Caco-2 (cell line): ENCODE data around the gene LY6G6F. TPM values are rescaled to one million over a fixed set of nuclear protein-coding genes. Genes with fewer than 3 reads are reported as not detected.

Experiments
- BruUV-seq: library from RNA; stranded (reverse); fragments of 400-500 nt; replicated peaks from 2 replicates; lab custom pipeline; 2021; lab: Mats Ljungman, UMichigan
- CTCF ChIA-PET: fragments of 300-600 bp; sonication (Branson Sonifier 250); formaldehyde crosslinking; loops from one replicate; lab custom pipeline; 2022; ENCODE audit warnings: antibody characterized with exemption; lab: Charles Lee
- POLR2A ChIA-PET: fragments of 300-600 bp; sonication (Branson Sonifier 250); formaldehyde crosslinking; loops from one replicate; lab custom pipeline; 2022; ENCODE audit warnings: antibody characterized with exemption; lab: Charles Lee
- DNase-seq, 2 experiments: peaks; one replicate each; pipeline versions ENCODE4 v3.0.0 to v3.0.0-alpha.2; 2020 to 2022
- H3K27me3 ChIP-seq: replicated peaks from 2 replicates; pipeline ENCODE4 v1.6.0; 2011; ENCODE audit warnings: low read length; ENCODE audit not compliant: control insufficient read depth, insufficient read depth
- H3K36me3 ChIP-seq: 2 replicates; pipeline ENCODE4 v1.5.1; 2011; ENCODE audit warnings: low read length; ENCODE audit not compliant: control insufficient read depth, insufficient read depth
- H3K4me1 ChIP-seq: fragments of 250-450 bp; sonication (Bioruptor Pico); 2 replicates; pipeline ENCODE4 v1.5.1; 2020; ENCODE audit warnings: mild to moderate bottlenecking
- H3K4me3 ChIP-seq: 2 replicates; pipeline ENCODE4 v1.5.1; 2011; ENCODE audit warnings: low read depth, mild to moderate bottlenecking, control low read depth, low read length
- H3K9me3 ChIP-seq: fragments of 250-450 bp; sonication (Bioruptor Pico); 2 replicates; pipeline ENCODE4 v1.5.1; 2020; ENCODE audit warnings: mild to moderate bottlenecking, moderate library complexity
- H3K27ac Mint-ChIP-seq: one replicate; pipeline ENCODE4 v1.8.0; 2022; ENCODE audit warnings: mixed read lengths; ENCODE audit not compliant: unreplicated experiment
- H3K27me3 Mint-ChIP-seq: one replicate; pipeline ENCODE4 v1.8.0; 2022; ENCODE audit warnings: mixed read lengths; ENCODE audit not compliant: insufficient read depth, unreplicated experiment
- H3K36me3 Mint-ChIP-seq: one replicate; pipeline ENCODE4 v1.8.0; 2022; ENCODE audit warnings: mild to moderate bottlenecking, mixed read lengths; ENCODE audit not compliant: insufficient read depth, unreplicated experiment
- H3K4me1 Mint-ChIP-seq: one replicate; pipeline ENCODE4 v1.8.0; 2022; ENCODE audit warnings: low read depth, mixed read lengths; ENCODE audit not compliant: unreplicated experiment
- H3K4me3 Mint-ChIP-seq: one replicate; pipeline ENCODE4 v1.8.0; 2022; ENCODE audit warnings: mild to moderate bottlenecking, moderate library complexity, mixed read lengths; ENCODE audit not compliant: unreplicated experiment
- H3K9me3 Mint-ChIP-seq: one replicate; pipeline ENCODE4 v1.8.0; 2022; ENCODE audit warnings: mixed read lengths; ENCODE audit not compliant: unreplicated experiment
- CTCF ChIP-seq, 2 experiments: fragments of 200-600 bp in 1 of 2; IDR thresholded peaks; 1 replicate in 1 of 2; 2 replicates in 1 of 2; pipeline versions ENCODE4 v1.5.1 to v1.8.0; 2011 to 2022; ENCODE audit warnings: antibody characterized with exemption in 1 of 2, control low read depth in 1 of 2, inconsistent platforms in 1 of 2, low read depth in 1 of 2, low read length in 1 of 2, mild to moderate bottlenecking in 1 of 2, moderate library complexity in 1 of 2; ENCODE audit not compliant: insufficient read depth in 1 of 2, severe bottlenecking in 1 of 2, unreplicated experiment in 1 of 2
- intact Hi-C: fragments of 100-400 bp; cut with micrococcal nuclease; formaldehyde crosslinking; loops from one replicate; pipeline ENCODE4 v1.10.0; 2022; ENCODE audit not compliant: unreplicated experiment
- total RNA-seq: library from RNA; stranded (reverse); gene quantifications from 2 replicates; pipeline ENCODE4 v1.2.3, GENCODE V29; 2022

The LY6G6F gene
- total RNA-seq, 1 experiment from 2014 or later: not detected

GRCh38 chr6:31676322-31676903 lies 30.3 kb upstream of the LY6G6F start:
- no peak for TF ChIP-seq CTCF (IDR thresholded peaks at IDR 0.05; ENCODE audit: insufficient read depth in 1 of 2, low read depth in 1 of 2, low read length in 1 of 2, severe bottlenecking in 1 of 2, unreplicated experiment in 1 of 2)
- H3K27ac Mint-ChIP-seq: peak overlapping the region; percentile 63
- H3K36me3 ChIP-seq: no peaks in the 10 kb centered on the region; the same call in 1 of the 2 replicates

GRCh38 chr6:31676904-31677303 lies 29.8 kb upstream of the LY6G6F start:
- Mint-ChIP-seq H3K4me3 (no peak overlapping the region), H3K27ac (peak overlapping the region; percentile 63), H3K36me3 (peaks cover 25% of the 10 kb centered on the region), H3K4me1 (peaks cover 10% of the 10 kb centered on the region), H3K27me3 (no peaks in the 10 kb centered on the region), H3K9me3 (no peaks in the 10 kb centered on the region)
- no peak for TF ChIP-seq CTCF (IDR thresholded peaks at IDR 0.05; ENCODE audit: insufficient read depth in 1 of 2, low read depth in 1 of 2, low read length in 1 of 2, severe bottlenecking in 1 of 2, unreplicated experiment in 1 of 2)
- no peaks in the 10 kb centered on the region for H3K27me3 ChIP-seq
- H3K4me1 ChIP-seq: peaks cover 8% of the 10 kb centered on the region
- no peak for DNase-seq
- intact Hi-C loops: no loop called here
- ChIA-PET CTCF (no interaction called here), POLR2A (no interaction called here)
- H3K4me3 ChIP-seq: no peak overlapping the region
- BruUV-seq: no TSS peak
- H3K9me3 ChIP-seq: no peaks in the 10 kb centered on the region
- H3K36me3 ChIP-seq: no peaks in the 10 kb centered on the region; the same call in 1 of the 2 replicates

More at GRCh38 chr6:31676322-31676903, 30.3 kb upstream of the LY6G6F start:
- H3K9me3 Mint-ChIP-seq: no peaks in the 10 kb centered on the region
- Histone ChIP-seq H3K9me3 (no peaks in the 10 kb centered on the region), H3K27me3 (no peaks in the 10 kb centered on the region), H3K4me3 (no peak overlapping the region), H3K4me1 (peaks cover 3% of the 10 kb centered on the region)
- DNase-seq: no peak
- POLR2A ChIA-PET: no interaction called here
- CTCF ChIA-PET: no interaction called here
- no TSS peak for BruUV-seq
- H3K36me3 Mint-ChIP-seq: peaks cover 29% of the 10 kb centered on the region
- H3K27me3 Mint-ChIP-seq: no peaks in the 10 kb centered on the region
- intact Hi-C loops: no loop called here
- H3K4me1 Mint-ChIP-seq: peaks cover 10% of the 10 kb centered on the region
- no peak overlapping the region for H3K4me3 Mint-ChIP-seq

- no peaks in the 10 kb centered on the region for H3K9me3 ChIP-seq
- no peak overlapping the region for H3K4me3 Mint-ChIP-seq
- no peak overlapping the region for H3K27ac Mint-ChIP-seq
- no peak for DNase-seq
- no peaks in the 10 kb centered on the region; the same call in 1 of the 2 replicates for H3K36me3 ChIP-seq
- H3K4me1 ChIP-seq: peaks cover 14% of the 10 kb centered on the region
- H3K27me3 ChIP-seq: no peaks in the 10 kb centered on the region
- no peak for TF ChIP-seq CTCF (IDR thresholded peaks at IDR 0.05; ENCODE audit: insufficient read depth in 1 of 2, low read depth in 1 of 2, low read length in 1 of 2, severe bottlenecking in 1 of 2, unreplicated experiment in 1 of 2)
- no peak overlapping the region for H3K4me3 ChIP-seq
- peaks cover 18% of the 10 kb centered on the region for H3K36me3 Mint-ChIP-seq
- H3K27me3 Mint-ChIP-seq: no peaks in the 10 kb centered on the region
- ChIA-PET POLR2A (no interaction called here), CTCF (no interaction called here)
- no peaks in the 10 kb centered on the region for H3K9me3 Mint-ChIP-seq
- H3K4me1 Mint-ChIP-seq: peaks cover 11% of the 10 kb centered on the region
- intact Hi-C loops: no loop called here
- BruUV-seq: no TSS peak
Measured at GRCh38 chr6:31677955-31678354, 28.7 kb upstream of the LY6G6F start.
